ENCODE measurements around the gene BEND7.
A peak's percentile ranks its signal among the peaks of the same experiment; 100 is the strongest.
"Not testable (repeated sequence)": the region's sequence is repeated elsewhere in the genome, so short reads cannot be mapped to it uniquely, and the experiment has no call there.

The BEND7 gene

DNA sequence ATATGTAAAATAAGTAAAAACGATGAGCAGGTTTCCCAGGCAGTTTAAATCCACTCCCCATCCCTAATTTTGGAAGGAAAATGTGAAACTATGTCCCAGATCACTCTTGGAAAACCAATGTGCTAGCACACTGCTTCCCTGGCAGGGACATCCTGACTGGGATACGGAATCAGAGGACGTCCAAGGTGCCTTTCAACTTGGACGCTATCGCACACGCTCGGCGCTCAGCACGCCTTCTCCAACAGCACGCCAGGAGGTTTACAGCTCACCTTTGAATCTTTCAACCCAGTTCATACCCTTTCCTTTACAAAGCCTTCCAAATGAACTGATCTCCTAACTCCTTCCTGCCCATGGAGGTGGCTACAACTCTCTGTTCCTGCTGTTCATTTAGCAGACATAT lies 47.1 kb downstream of the BEND7 start:
- DNase-seq (ENCODE audit: low spot score), result no peak

DNA sequence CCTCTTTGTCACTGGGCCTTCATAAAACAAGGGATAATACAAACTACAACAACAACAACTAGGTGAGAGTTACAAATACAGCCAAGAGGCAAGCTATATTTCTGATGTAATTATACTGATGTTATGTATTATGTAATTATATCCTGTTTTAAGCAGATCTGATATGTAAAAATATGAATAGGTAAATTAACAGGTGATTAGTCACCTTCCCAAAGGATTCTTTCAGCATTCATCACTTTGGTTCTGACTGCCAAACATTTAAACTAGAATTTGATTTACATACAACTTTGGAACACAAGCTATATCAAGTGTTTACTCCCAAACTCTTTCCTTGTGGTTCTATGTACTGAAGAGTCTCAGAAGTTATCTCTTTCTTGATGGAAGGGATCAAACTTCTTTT lies 53.7 kb downstream of the BEND7 start:
- DNase-seq (ENCODE audit: low spot score), result no peak

DNA sequence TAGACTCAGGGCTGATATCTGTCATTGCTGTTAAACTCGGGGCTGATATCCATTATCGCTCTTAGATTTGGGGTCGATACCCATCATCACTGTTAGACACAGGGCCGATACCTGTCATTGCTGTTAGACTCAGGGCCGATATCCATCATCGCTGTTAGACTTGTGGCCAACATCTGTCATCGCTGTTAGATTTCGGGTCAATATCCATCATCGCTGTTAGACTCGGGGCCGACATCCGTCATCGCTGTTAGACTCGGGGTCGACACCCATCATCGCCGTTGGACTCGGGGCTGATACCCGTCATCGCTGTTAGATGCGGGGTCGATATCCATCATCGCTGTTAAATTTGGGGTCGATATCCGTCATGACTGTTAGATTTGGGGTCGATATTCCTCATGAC lies 54.8 kb downstream of the BEND7 start:
- DNase-seq (ENCODE audit: low spot score), result no peak

DNA sequence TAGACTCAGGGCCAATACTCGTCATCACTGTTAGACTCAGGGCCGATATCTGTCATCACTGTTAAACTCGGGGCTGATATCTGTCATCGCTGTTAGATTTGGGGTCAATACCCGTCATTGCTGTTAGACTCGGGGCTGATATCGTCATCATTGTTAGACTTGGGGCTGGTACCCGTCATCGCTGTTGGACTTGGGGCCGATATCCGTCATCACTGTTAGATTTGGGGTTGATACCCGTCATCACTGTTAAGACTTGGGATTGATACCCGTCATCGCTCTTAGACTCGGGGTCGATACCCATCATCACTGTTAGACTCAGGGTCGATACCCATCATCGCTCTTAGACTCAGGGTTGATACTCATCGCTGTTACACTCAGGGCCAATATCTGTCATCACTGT lies 56.5 kb downstream of the BEND7 start:
- DNase-seq (ENCODE audit: low spot score), result no peak

DNA sequence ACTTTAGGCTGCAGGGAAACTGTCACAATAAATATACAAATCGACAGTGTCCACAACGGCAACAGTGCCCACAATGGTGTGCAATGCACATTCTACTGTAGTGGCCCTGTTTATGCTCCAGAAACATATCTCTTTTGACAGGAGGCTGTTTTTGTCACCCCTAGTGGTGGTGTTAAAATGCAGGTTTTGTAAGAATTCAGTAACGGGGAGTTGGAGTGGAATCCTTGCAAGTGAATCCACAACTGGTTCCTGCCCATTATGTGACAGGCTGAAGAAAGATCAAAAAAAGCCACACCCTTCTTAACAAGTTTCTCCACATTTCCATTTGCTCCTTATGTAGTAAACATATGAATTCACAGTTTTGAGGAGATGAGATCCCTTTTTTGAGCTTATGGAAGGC lies 58.5 kb downstream of the BEND7 start:
- DNase-seq (ENCODE audit: low spot score), result no peak

DNA sequence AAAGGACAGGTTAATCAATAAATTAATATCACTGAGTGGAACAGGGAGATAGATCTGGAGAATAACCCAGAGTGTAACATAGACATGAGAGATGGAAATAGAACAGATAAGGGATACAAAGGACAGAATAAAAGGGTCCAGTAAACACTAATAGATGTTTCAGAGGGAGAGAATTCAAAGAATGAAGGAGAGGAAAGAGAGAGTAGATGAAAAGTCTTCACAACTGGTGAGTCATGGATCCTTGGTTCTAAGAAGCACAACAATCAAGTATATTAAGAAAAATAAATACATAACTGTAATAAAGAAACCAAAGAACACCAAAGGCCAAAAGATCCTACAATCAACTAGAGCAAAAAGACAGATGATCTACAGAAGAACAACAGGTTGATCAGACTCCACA lies 66.3 kb downstream of the BEND7 start:
- DNase-seq (ENCODE audit: low spot score), result no peak

DNA sequence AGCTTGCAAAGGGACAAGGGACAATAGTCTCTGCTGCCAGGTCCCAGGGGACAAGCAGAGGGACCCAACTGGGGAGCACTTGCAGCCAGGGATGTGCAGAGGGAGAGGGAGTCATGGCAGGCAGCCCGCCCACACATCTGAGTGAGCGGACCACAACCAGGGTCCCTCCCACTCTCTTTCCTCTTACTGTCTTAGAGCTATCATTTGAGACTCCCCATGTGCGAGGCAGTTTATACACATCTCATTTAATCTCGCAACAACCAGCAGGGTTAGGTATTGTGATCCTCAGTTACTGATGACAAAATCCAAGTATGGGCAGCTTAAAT lies 70.2 kb downstream of the BEND7 start:
- DNase-seq (ENCODE audit: low spot score), result no peak

DNA sequence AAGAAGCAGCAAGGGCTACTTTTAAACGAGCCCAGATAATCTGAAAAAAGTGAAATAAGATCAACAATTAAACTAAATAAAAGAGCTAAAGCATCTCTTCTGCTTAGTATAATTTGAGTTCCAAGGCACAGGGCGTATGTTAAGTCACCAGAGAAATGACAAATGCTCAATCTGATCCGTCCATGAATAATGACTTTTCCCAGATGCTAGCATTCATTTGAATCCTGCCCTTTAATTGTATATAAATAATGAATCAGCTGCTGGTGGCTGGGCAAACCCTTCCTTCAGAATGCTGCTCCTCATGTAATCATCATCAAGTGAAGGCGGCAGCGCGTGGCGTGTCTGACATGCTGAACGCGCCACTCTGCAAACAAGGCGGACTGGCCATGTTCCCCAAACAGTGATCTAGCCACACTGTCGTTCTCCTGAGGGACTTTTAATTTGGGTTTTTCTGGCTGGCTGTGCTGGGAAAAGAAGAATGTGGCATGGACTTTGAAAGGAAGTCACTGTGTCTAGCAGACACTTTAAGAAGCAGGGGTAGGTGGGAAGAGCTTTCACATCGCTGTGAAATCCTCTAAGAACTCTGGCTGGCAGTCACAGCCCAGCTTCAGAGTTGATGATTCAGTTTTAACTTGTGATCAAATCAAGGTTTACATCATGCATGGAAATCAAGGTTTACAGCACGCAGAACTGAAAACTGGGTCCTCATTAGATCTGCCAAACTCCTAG lies 70.7 kb downstream of the BEND7 start:
- no peak for DNase-seq (ENCODE audit: low spot score)

DNA sequence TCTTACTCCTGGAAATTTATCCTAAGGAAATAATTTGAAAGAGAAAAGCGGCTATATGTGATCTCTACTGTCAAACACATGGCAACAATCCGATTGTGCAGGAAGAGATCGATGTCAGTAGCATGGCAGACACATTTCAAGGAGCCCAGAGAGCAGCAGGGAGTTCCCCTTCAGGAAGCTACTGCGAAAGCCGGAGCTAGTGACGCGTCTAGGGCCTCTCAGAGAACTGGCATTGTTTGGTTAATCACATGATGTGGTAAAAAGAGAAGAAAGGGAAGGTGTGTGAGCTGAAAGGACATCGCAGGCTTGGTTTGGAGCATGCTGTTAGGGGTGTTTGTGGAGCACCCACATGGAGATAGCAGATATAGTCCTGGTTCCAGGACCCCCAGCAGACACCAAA lies 74.9 kb downstream of the BEND7 start:
- DNase-seq (ENCODE audit: low spot score), result no peak

DNA sequence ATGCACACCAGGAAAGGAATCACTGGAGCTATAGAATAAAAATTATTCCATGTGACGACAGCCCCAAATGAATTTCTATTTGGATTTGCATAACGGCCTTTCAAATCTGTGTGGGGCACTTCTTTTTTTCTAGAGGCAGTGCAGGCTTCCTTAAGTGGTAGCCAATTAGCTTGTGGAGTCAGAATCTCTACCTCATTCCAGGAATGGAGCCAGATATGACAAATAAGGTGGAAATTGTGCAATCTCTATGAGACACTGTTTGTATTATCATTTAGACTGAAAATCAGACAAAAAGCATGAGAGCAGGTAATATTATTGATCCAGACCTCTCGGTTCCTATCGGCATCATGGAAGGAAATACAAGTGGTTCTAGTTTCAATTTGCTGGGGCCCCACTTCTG lies 78.7 kb downstream of the BEND7 start:
- DNase-seq (ENCODE audit: low spot score), result no peak

DNA sequence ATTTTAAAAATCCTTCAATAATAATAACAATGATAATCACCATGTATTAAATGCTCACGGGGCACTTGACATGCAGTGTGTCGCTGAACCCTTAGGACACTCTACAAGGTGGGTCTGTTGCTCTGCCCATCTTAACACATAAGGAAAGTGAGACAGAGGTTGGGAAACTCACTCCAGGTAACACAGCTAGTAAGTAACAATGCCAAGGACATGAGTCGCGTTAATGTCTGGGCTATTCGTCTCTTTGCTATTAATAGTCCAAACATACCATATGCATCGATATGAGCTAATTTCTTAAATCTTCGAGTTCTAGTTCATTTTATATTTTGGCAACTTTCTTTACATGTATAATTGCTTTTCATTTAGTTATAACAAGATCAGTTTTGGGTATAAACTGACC lies 79.5 kb downstream of the BEND7 start:
- no peak for DNase-seq (ENCODE audit: low spot score)

DNA sequence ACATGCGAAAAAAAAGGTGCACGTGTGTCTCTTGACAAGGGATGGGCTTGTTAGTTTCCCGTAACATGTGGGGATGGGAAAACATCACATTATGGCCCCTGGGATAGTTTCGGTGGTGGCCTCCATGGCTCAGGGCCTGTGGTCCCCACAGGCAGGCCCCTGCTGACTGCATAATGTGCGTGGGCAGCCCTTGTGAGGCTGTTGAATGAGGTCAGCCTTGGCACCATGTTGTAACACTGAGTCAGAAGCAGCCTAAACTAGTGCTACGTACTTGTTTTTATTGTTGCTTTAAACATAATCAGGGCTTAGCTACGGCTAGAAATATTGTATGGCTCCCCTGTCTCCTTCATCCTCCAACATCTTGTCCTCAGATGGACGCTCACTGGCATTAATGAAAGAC lies 80.6 kb downstream of the BEND7 start:
- DNase-seq (ENCODE audit: low spot score), result no peak

DNA sequence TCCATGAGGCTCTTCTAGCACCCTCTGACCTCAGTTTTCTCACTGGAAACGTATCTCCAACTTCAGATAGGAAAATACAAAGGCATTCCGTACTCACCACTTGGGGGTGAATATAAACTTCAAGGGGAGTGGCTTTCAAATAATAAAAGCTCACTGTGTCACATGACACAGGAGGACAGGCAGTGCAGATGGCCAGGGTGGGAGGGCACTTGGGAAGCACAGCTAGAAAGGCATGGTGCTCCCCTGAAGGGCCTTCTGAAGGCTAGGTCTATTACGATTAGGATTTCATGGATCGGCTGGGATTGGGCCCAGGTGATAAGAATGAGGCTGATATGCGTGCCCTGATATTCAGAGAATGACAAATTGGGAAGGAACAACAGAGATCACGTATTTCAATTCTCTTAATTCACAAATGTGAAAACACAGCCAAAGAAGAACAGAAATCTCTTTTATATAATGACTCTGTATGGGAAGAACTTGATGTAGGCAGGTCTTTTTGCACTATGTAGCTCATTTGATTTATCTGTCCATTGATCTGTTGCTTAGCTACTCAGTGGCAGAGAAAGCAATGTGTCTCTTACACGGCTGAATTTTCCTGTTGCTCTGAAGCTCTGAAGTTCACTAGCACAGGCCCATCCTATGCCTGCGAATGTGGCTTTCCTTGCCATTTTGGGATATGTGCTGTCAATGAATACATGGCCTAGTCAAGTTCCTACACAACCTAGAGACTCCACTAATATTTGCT lies 83.0 kb downstream of the BEND7 start:
- DNase-seq (ENCODE audit: low spot score), result no peak

DNA sequence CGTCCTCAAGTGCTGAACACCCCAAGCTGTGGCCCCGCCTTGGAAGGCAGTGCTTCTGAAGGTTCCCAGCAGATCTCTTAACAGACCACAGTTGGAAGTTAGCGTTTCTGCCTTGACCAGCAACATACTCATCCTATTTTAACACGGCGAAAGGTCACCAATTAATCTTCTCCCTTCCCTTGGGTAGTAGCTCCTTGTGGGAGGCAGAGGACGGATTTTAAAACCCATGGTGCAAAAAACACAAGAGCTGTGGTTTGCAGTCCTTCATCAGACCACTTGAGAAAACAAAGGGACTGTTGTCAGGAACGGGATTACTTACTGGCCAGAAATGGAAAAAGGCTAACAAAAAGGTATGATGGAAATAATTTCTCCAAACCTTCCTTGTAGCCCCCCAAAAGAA lies 87.3 kb downstream of the BEND7 start:
- DNase-seq (ENCODE audit: low spot score), result no peak

DNA sequence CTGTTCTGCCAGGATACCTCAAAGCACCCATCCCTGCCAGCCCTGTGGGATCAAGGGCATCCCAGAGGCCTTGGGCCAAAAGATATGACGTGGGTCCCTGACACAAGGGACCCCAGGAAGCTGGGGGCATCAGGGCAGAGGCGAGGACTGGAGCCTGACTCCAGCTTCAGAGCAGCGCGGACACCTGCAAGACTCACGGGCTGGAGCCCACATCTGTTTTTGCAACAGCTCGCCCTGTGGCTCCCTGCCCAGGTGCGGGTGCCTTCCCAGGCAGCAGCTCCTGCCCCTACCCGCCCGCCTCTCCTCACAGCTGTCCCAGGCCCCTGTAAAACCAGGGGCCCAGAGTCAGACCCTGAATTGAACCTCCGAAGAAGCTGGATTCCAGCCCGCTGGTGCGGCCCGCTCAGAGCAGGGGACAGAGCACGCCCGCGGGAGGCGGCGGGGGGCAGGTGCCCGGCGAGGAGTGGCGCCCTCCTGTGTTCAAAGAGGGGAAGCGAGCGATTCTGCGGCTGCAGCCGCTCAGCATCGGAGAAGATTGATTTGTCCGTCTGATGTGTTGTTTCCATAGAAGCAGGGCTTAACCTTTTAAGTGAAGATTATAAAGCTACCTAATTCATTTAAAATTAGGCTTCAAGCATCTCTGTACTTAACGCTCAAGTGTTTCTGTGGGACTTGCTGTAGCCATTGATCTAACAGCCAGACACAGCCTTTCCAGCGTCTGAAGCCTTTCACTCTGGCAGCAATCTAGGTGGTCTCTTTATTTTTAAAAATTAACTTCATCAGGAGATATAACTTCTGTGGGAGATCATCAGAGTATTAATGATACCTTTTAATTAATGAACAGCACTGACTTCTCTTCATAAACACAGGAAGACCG lies 88.4 kb downstream of the BEND7 start:
- peak; percentile 84 for DNase-seq (ENCODE audit: low spot score)

DNA sequence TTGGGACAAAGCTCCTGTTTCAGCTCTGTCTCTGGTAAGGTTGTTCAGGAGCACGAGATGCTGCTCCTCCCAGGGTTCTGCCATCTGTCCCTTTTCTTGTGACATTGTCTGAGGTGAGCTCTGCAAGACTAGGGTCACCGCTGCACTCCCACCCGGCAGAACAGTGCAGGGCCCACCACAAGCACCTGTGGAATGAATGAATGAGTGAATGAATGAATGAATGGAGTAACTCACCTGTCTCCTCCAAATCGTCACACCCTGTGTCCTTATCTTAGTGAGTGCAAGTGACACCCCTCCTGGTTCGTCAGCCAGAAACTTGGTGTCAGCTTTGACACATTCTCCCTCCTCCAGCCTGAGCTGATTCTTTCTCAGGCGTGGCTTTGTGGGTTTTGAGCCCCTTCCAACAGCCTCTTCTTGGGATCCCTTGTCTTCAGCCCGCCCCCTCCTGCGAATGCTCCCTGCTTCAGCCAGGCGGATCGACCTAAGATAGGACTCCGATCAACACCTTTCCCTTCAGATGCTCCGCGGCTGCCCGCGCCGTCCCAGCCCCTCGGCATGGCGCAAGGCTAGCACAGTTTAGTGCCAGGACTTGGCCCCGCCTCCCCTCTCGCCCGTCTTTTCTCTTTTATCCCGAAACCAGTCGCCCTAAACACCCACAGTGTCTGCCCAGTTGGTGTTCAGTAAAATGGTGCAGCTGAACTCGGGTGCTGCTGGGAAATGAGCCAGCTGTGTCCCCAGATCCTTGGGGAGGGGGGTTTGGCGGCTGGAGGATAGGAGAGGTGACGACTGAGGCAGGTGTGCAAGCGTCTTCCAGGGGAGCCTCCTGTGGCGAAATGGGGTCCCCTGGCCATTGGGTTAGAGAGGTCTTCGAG lies 89.3 kb downstream of the BEND7 start:
- DNase-seq (ENCODE audit: low spot score), result no peak

DNA sequence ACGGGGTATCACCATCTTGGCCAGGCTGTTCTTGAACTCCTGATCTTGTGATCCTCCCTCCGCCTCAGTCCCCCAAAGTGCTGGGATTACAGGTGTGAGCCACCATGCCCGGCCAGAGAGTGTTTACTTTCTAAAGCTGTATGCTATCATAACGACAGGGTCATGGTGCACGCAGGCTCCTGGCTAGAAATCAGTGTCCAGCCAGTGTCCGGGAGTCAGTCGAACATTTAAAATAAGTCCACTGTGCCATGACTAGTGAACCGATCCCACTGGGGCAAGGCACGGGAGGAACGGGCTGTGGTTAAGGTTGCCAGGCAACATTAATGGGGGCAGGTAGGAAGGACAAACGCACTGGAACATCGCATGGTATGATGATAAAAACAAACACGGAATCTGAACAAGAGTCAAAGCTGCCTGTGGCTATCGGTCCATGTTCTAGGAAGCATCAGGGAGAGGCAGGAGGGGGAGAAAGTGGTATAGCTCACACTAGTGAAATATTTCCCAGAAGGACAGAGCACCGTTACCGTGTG lies 91.7 kb downstream of the BEND7 start:
- DNase-seq (ENCODE audit: low spot score), result no peak

DNA sequence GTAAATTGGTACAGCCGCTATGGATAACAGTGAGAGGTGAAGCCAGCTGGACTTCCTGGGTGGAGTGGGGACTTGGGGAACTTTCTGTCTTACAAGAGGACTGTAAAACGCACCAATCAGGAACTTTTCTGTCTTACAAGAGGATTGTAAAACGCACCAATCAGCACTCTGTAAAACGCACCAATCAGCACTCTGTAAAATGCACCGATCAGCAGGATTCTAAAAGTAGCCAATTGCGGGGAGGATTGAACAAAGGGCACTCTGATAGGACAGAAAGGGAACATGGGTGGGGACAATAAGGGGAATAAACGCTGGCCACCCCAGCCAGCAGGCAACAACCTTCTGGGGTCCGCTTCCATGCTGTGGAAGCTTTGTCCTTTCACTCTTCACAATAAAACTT lies 100.9 kb downstream of the BEND7 start:
- not testable (repeated sequence) for DNase-seq (ENCODE audit: low spot score)

DNA sequence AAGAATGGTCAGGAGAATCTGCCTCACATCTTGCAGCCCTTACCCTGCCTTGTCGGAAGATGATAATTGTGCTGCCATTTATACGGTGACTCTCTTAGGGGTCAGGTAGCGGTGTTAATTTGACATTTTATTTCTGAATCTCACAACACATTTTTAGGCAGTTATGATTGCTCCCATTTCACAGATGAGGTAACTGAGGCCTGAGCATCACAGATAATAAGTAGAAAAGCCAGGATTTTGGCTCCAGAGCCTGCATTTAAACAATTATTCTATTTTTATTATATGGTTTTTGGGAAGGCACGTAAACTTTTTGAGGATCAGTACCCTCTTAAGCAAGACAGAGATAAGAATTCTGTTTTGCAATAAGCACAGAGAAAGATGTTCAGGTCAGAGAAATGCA lies 103.4 kb downstream of the BEND7 start:
- no peak for DNase-seq (ENCODE audit: low spot score)

DNA sequence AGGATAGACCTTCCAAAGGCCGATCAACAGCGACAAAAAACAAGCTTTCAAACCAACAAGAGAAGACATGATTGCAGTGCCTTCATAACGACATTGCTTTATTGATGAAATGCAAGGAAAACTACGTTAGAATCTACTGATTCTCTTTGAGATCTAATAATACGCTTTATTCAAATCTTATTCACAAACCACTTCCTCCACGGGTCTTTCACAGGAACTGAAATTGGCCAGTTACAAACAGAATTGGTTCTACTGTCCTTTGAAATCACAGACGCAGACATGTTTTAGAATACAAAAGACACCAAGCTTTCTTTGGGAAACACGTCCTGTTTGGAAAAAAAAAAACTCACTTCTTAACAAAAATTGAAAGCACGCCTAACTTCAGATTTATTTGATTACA lies 106.0 kb downstream of the BEND7 start:
- no peak for DNase-seq (ENCODE audit: low spot score)

DNA sequence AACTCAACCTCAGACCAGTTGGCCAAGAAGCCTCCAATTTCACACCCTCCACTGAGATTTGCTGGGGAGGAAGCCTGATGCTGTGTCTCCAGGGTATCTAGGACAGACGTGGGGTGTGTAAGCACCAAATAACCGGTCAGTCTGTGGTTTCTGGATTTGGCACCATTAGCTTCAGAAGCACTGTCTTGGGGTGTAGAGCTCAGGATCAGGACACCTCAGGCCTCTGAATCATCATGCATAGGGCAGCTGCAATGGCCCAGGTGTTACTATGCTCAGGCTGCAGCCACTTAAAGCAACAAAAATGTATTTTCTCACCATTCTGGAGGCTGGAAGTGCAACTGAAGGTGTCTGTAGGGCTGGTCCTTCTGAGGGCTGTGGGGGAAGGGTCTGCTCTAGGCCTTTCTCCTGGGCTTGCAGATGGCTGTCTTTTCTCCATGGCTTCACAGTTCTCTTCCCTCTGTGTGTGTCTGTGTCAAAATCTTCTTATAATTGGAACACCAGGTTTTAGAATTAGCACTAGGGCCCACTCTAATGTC lies 107.4 kb downstream of the BEND7 start:
- no peak for DNase-seq (ENCODE audit: low spot score)

All from HuH-7.5 (cell line).